ENCODE measurements around the gene PODXL.

Gene PODXL

DNA sequence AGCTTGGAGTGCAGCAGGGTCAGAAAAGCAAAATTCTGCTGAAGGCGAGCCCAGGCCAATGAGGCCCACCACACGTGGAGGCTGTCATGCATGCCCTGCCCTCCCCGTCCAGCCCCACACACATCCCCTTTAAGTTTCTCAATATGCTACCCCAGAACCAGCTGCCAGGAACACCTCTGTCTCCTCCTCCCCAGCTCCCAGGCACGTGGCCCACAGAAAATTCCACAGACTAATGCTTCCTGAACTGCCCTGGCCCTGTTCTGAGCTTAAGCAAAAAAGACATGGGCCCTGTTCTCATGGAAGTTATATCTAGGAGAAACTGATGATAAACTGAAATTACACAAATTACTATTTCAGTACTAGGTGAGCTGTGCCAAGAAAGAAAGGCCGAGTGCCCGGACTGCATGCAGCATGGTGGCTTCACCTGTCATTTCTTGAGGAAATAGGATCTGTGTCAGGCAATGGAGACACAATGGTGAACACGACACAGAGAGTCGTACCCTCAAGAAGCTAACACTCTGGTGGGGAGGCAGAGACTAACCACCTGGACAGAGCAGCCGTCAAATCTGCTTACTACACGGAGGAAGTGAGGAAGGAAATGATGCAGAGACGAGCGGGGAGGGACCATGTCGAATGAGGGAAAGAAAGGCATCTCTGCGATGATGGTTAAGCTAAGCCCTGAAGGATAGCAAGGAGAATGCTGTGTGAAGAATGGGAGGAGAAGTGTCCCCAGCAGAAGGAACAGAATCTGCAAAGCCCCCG, 44.5 kb downstream of the PODXL start:
- TF ChIP-seq, protein P1, sequence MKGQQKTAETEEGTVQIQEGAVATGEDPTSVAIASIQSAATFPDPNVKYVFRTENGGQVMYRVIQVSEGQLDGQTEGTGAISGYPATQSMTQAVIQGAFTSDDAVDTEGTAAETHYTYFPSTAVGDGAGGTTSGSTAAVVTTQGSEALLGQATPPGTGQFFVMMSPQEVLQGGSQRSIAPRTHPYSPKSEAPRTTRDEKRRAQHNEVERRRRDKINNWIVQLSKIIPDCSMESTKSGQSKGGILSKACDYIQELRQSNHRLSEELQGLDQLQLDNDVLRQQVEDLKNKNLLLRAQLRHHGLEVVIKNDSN (IDR thresholded peaks at IDR 0.05), result peak; percentile 47; the same call in 1 of the 2 replicates
- no peak for TF ChIP-seq EP300 (IDR thresholded peaks at IDR 0.05; ENCODE audit: borderline replicate concordance)
- TF ChIP-seq TEAD4 (IDR thresholded peaks at IDR 0.05), result no peak
- TF ChIP-seq TAF1 (IDR thresholded peaks at IDR 0.05; ENCODE audit: low read depth), result no peak
- TF ChIP-seq ZBTB7A (IDR thresholded peaks at IDR 0.05; ENCODE audit: low read depth), result no peak
- no peak for TF ChIP-seq TCF12 (IDR thresholded peaks at IDR 0.05; ENCODE audit: low read depth)
- TF ChIP-seq CREB1 (IDR thresholded peaks at IDR 0.05; ENCODE audit: low read depth), result no peak
- no peak for TF ChIP-seq RAD21 (IDR thresholded peaks at IDR 0.05; ENCODE audit: low read depth)
- no peak for TF ChIP-seq YY1 (IDR thresholded peaks at IDR 0.05; ENCODE audit: low read depth)
- TF ChIP-seq, protein P2, sequence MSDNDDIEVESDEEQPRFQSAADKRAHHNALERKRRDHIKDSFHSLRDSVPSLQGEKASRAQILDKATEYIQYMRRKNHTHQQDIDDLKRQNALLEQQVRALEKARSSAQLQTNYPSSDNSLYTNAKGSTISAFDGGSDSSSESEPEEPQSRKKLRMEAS (IDR thresholded peaks at IDR 0.05), result 0 out of 2 replicates have a peak, but pooled peaks have one; percentile 17
- TF ChIP-seq, protein P3, sequence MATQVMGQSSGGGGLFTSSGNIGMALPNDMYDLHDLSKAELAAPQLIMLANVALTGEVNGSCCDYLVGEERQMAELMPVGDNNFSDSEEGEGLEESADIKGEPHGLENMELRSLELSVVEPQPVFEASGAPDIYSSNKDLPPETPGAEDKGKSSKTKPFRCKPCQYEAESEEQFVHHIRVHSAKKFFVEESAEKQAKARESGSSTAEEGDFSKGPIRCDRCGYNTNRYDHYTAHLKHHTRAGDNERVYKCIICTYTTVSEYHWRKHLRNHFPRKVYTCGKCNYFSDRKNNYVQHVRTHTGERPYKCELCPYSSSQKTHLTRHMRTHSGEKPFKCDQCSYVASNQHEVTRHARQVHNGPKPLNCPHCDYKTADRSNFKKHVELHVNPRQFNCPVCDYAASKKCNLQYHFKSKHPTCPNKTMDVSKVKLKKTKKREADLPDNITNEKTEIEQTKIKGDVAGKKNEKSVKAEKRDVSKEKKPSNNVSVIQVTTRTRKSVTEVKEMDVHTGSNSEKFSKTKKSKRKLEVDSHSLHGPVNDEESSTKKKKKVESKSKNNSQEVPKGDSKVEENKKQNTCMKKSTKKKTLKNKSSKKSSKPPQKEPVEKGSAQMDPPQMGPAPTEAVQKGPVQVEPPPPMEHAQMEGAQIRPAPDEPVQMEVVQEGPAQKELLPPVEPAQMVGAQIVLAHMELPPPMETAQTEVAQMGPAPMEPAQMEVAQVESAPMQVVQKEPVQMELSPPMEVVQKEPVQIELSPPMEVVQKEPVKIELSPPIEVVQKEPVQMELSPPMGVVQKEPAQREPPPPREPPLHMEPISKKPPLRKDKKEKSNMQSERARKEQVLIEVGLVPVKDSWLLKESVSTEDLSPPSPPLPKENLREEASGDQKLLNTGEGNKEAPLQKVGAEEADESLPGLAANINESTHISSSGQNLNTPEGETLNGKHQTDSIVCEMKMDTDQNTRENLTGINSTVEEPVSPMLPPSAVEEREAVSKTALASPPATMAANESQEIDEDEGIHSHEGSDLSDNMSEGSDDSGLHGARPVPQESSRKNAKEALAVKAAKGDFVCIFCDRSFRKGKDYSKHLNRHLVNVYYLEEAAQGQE (IDR thresholded peaks at IDR 0.05; ENCODE audit: low read depth), result no peak
- TF ChIP-seq CEBPB (IDR thresholded peaks at IDR 0.05), result no peak

DNA sequence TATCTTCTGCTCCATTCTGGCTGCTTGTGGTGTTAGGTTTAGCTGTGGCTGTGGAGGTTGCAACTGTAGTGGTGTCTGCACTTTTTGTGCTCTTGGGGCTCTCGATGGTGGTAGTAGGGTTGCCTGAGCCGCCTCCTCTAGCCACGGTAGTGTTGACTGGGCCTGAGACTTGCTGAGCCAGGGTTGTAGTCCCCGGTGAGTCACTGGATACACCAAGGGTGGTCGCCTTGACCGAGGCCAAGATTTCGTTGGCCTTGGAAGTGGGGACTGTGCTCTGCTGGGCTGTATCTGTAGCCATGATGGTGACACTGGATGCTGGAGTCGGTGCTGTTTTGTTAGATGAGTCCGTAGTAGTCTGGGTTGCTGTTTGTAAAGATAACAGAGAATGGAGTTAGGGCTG, 45.4 kb downstream of the PODXL start:
- no peak for TF ChIP-seq TAF1 (IDR thresholded peaks at IDR 0.05; ENCODE audit: low read depth)
- TF ChIP-seq, protein P2 (IDR thresholded peaks at IDR 0.05), result no peak
- TF ChIP-seq, protein P3 (IDR thresholded peaks at IDR 0.05; ENCODE audit: low read depth), result no peak
- TF ChIP-seq, protein P1 (IDR thresholded peaks at IDR 0.05), result no peak
- TF ChIP-seq TEAD4 (IDR thresholded peaks at IDR 0.05), result no peak
- TF ChIP-seq CEBPB (IDR thresholded peaks at IDR 0.05), result no peak
- no peak for TF ChIP-seq TCF12 (IDR thresholded peaks at IDR 0.05; ENCODE audit: low read depth)
- TF ChIP-seq EGR1 (IDR thresholded peaks at IDR 0.05), result no peak
- no peak for TF ChIP-seq CREB1 (IDR thresholded peaks at IDR 0.05; ENCODE audit: low read depth)
- no peak for TF ChIP-seq ZBTB7A (IDR thresholded peaks at IDR 0.05; ENCODE audit: low read depth)
- TF ChIP-seq RAD21 (IDR thresholded peaks at IDR 0.05; ENCODE audit: low read depth), result no peak
- no peak for TF ChIP-seq EP300 (IDR thresholded peaks at IDR 0.05; ENCODE audit: borderline replicate concordance)
- no peak for TF ChIP-seq NFIC (IDR thresholded peaks at IDR 0.05)
- no peak for TF ChIP-seq YY1 (IDR thresholded peaks at IDR 0.05; ENCODE audit: low read depth)
- TF ChIP-seq FOXM1 (IDR thresholded peaks at IDR 0.05; ENCODE audit: borderline replicate concordance, low read depth), result no peak

DNA sequence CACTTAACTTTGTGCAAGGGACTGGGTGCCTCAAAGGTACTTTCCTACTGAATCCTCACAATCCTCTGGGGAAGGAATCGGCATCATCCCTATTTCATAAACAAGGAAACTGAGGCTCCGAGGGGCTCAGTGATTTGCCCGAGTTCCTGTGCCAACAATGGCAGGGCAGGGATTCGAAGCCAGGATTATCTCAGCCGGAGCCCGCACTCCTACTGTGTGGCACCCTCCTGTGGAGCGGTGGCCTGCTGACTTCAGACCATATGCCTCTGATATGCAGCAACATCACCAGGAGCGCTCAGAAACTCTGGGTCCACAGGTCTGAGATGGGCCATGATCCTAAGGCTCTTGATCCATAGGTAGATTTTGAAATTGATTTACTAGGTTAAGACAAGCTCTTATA, 46.6 kb downstream of the PODXL start:
- no peak for TF ChIP-seq ZBTB7A (IDR thresholded peaks at IDR 0.05; ENCODE audit: low read depth)
- peak; percentile 42 for TF ChIP-seq NFIC (IDR thresholded peaks at IDR 0.05)
- peak; percentile 42; the same call in 1 of the 2 replicates for TF ChIP-seq EP300 (IDR thresholded peaks at IDR 0.05; ENCODE audit: borderline replicate concordance)
- TF ChIP-seq EGR1 (IDR thresholded peaks at IDR 0.05), result no peak
- no peak for TF ChIP-seq FOXM1 (IDR thresholded peaks at IDR 0.05; ENCODE audit: borderline replicate concordance, low read depth)

DNA sequence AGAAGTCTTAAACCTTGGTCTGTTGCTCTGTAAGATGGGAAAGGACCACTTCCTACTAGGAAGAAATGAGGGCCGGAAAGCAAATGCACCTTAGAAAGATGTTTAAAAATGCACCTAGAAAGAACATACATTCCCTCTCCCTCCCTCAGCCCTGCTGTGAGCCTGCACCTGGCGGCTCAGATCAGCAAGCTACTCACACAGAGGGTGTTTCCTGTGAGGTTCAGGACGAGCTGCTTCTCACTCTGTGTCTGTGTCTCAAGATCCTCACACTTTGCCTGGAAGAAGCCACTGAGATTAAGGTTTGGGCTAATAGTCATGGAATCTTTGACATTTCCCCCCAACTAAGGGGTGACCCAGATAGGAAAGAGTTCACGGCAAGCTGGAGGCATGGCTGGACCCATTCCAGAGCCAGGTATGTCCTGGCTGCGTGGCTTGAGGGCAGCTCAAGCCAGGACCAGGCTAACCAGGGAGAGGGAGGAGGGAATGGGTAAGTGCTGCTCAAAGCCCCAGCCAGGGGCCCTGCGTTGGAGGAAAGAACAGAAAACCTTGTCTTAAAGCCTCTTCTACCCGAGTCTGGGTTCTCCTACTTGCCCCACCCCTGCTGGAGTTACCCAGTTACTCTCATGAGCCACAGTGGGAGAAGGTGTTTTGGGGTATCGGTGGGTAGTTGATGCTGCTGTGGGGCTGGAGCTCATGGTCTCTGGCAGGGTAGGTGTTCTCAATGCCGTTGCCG, 47.5 kb downstream of the PODXL start:
- no peak for TF ChIP-seq RAD21 (IDR thresholded peaks at IDR 0.05; ENCODE audit: low read depth)
- TF ChIP-seq EGR1 (IDR thresholded peaks at IDR 0.05), result no peak
- TF ChIP-seq NFIC (IDR thresholded peaks at IDR 0.05), result no peak
- no peak for TF ChIP-seq CREB1 (IDR thresholded peaks at IDR 0.05; ENCODE audit: low read depth)
- no peak for TF ChIP-seq TAF1 (IDR thresholded peaks at IDR 0.05; ENCODE audit: low read depth)

DNA sequence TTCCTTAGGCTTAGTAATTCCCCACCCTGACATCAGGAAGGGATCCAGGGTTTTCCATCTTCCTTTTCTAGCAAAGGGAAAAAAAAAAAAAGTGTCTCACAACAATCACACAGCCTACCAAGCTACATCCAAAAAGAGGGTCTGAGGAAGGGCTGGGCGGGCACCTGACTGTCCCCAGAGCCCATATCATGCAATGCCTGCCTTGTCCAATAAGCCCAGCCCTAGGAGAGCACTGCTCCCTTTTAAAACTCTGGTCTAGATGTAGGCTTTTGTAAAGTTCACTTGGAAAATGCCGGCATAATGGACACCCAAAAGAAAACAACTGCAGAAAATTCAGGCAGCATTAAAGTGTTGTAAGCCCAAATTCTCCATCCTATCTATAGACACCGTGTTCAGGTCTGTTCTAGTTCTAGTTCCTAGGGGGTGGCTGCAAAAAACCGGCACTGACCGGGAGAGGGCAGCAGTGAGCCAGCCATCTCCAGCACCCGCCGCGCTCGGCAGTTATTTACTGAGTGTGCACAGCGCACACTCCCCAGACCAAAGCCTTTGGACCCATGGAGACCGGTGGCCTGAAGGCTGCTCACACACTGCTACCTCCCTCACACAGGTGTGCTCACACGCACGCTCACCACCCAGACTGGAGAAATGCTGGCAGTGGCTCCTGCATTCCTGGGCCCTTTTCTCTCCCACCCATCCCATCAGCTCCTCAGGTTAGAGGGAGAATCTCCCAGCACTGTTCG, 48.7 kb downstream of the PODXL start:
- TF ChIP-seq RAD21 (IDR thresholded peaks at IDR 0.05; ENCODE audit: low read depth) (peak; percentile 87), CEBPB (IDR thresholded peaks at IDR 0.05) (no peak), EP300 (IDR thresholded peaks at IDR 0.05; ENCODE audit: borderline replicate concordance) (no peak)

Measured in Ishikawa (cell line).